ENCODE measurements around the gene RIMBP2.
A peak's percentile ranks its signal among the peaks of the same experiment; 100 is the strongest.

The RIMBP2 gene

DNA sequence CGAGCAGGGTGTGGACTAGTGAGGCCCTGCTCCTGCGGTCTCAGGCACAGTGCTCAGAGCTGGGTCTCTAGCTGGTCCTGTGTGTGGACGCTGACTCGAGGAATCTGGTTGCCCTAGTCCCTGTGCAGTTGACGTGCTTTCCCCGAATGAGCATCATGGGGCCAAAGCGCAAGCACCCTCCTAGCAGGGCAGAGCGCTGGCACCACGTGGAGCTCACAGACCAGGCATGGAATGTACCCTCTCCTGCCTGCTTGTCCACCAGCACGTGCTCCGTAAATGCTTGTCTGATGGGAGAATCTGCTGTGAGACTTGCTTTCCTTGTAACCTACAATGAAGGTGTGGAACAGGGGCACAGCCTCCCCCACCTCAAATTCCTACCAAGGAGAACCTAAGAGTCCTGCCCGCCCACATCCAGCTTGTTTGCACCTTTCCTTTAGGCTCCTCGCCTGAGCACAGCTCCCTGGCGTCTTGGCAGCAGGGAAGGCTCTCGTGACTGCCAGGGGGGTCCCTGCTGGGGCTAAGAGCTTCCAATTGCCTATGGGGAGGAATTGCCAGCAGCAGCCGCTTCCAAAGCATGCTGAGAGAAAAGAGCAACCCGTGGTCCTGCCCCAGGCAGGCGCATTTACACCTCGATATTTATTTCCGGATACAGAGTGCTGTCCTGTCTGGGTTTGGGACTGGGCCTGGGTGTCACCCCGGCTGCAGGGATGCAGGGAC is 253.4 kb downstream of the RIMBP2 start:
- no peak for TF ChIP-seq MYC (IDR thresholded peaks at IDR 0.05; ENCODE audit: low read depth, low read length)
- TF ChIP-seq, protein P1, sequence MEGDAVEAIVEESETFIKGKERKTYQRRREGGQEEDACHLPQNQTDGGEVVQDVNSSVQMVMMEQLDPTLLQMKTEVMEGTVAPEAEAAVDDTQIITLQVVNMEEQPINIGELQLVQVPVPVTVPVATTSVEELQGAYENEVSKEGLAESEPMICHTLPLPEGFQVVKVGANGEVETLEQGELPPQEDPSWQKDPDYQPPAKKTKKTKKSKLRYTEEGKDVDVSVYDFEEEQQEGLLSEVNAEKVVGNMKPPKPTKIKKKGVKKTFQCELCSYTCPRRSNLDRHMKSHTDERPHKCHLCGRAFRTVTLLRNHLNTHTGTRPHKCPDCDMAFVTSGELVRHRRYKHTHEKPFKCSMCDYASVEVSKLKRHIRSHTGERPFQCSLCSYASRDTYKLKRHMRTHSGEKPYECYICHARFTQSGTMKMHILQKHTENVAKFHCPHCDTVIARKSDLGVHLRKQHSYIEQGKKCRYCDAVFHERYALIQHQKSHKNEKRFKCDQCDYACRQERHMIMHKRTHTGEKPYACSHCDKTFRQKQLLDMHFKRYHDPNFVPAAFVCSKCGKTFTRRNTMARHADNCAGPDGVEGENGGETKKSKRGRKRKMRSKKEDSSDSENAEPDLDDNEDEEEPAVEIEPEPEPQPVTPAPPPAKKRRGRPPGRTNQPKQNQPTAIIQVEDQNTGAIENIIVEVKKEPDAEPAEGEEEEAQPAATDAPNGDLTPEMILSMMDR (IDR thresholded peaks at IDR 0.05; ENCODE audit: low read depth, low read length), result no peak
- TF ChIP-seq POLR2A (IDR thresholded peaks at IDR 0.05; ENCODE audit: extremely low read depth, insufficient read length), result no peak
- TF ChIP-seq, protein P2, sequence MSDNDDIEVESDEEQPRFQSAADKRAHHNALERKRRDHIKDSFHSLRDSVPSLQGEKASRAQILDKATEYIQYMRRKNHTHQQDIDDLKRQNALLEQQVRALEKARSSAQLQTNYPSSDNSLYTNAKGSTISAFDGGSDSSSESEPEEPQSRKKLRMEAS (IDR thresholded peaks at IDR 0.05; ENCODE audit: low read depth, low read length), result no peak
- DNase-seq (ENCODE audit: low read depth), result no peak
- no peak overlapping the region for H3K4me3 ChIP-seq (ENCODE audit: low read depth, low read length)

DNA sequence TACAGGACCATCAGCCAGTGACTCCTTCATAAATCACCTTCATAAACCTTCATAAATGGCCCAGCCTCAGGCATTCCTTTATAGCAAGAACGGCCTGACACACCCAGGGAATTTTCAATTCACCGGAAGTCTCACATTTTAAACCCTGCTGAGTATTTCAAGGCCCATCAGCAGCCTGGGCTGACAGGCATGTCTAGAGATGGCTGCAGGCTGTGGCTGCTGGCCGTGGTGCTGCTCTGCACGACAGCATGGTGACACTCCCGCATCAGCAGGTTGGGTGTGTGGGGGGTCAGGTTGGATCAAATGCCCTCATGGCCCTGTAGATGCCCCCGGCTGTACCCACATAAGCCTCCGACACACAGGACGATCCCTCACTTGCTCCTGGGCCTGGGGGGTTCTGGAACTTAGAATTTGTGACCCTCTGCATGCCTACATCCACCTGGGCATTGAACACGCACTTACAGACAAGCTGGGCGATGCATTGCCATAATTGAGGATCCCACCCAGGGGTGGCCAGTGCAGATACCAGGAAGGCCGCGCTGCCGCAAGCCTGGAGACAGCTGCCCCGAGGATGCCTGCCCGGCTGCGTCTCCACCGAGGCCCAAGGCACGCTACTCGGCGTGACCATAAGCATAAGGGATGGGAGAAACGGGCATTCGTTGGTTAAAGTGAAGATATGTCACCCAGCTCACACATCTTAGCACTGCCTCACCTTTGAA is 254.1 kb downstream of the RIMBP2 start:
- no peak overlapping the region for H3K4me3 ChIP-seq (ENCODE audit: low read depth, low read length)
- TF ChIP-seq POLR2A (IDR thresholded peaks at IDR 0.05; ENCODE audit: extremely low read depth, insufficient read length) (no peak), MYC (IDR thresholded peaks at IDR 0.05; ENCODE audit: low read depth, low read length) (no peak)
- TF ChIP-seq, protein P2 (IDR thresholded peaks at IDR 0.05; ENCODE audit: low read depth, low read length), result 0 out of 2 replicates have a peak, but pooled peaks have one; percentile 8
- TF ChIP-seq, protein P1 (IDR thresholded peaks at IDR 0.05; ENCODE audit: low read depth, low read length), result no peak
- DNase-seq (ENCODE audit: low read depth), result no peak

DNA sequence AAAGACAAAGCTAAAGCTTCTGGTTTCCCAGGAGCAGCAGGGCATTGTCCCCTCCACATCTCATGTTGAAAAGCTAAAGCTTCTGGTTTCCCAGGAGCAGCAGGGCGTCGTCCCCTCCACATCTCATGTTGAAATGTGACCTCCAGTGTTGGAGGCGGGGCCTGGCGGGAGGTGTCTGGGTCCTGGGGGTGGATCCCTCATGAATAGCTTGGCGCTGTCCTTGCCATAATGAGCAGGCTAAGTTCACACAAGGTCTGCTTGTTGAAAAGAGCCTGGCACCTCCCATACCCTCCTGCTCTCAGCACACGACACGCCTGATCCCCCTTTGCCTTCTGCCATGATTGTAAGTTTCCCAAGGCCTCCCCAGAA is 254.7 kb downstream of the RIMBP2 start:
- no peak for DNase-seq (ENCODE audit: low read depth)
- TF ChIP-seq, protein P2 (IDR thresholded peaks at IDR 0.05; ENCODE audit: low read depth, low read length), result no peak
- TF ChIP-seq, protein P1 (IDR thresholded peaks at IDR 0.05; ENCODE audit: low read depth, low read length), result no peak
- TF ChIP-seq MYC (IDR thresholded peaks at IDR 0.05; ENCODE audit: low read depth, low read length), result no peak
- TF ChIP-seq POLR2A (IDR thresholded peaks at IDR 0.05; ENCODE audit: extremely low read depth, insufficient read length), result no peak
- no peak overlapping the region for H3K4me3 ChIP-seq (ENCODE audit: low read depth, low read length)

DNA sequence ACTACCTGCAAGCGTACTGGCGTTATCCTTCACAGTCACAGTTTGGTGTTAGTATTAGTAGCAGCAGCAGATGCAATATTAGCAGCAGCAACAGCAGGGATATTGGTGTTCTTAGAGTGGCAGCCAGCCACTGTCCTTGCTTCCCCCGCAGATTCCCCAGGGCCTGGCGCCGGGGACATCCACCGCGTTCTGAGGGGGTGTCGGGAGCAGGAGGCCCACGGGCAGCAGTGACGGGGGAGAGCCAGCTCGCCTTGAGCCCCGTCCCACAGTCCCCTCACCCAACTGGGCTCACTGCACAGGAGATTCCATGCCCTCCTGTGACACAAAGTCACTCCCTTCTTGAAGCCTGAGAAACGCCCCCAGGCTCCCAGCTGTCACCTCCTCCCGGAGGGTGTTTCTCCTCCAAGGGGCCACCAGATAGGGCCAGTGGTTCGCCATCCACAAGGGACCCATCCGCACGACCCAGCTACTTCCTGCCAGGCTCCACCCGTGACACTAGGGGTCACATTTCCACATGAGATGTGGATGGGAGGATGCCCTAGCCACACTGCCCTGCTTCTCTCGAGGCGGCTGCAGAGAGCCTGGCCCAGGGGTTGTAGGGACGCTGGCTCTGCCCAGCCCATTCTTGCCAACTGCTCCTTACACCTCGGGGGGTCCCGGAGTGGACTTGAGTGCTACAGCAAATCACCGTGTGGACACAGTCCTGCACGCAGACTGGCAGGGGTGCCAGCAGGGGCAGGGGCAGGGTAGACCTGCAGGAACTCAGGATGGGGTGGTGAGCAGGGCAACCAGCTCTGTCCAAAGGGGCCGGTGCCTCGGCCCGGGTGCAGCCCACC is 255.3 kb downstream of the RIMBP2 start:
- H3K4me3 ChIP-seq (ENCODE audit: low read depth, low read length), result no peak overlapping the region
- DNase-seq (ENCODE audit: low read depth), result no peak
- no peak for TF ChIP-seq POLR2A (IDR thresholded peaks at IDR 0.05; ENCODE audit: extremely low read depth, insufficient read length)
- TF ChIP-seq, protein P1 (IDR thresholded peaks at IDR 0.05; ENCODE audit: low read depth, low read length), result no peak
- TF ChIP-seq, protein P2 (IDR thresholded peaks at IDR 0.05; ENCODE audit: low read depth, low read length), result no peak
- TF ChIP-seq MYC (IDR thresholded peaks at IDR 0.05; ENCODE audit: low read depth, low read length), result no peak

DNA sequence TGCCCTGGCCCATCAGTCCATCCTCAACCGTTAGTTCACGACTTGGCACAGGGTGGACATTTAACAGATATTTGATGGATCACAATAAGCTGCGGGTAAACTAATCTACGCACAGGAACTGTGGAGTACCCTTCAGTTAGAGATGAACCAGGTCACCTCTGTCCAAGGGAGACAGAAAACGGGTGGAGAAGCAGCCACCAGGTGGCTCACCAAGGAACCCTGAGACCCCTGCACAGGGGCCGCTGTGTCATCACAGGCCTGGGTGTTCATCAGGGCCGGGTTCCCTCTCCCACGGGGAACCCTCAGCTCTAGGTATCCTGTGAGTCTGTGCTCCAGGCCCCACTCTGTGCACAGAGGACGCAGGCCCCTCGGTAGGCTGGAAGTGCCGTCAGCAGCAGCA is 256.2 kb downstream of the RIMBP2 start:
- no peak for DNase-seq (ENCODE audit: low read depth)
- TF ChIP-seq POLR2A (IDR thresholded peaks at IDR 0.05; ENCODE audit: extremely low read depth, insufficient read length), result no peak
- TF ChIP-seq, protein P2 (IDR thresholded peaks at IDR 0.05; ENCODE audit: low read depth, low read length), result no peak
- TF ChIP-seq, protein P1 (IDR thresholded peaks at IDR 0.05; ENCODE audit: low read depth, low read length), result no peak
- TF ChIP-seq MYC (IDR thresholded peaks at IDR 0.05; ENCODE audit: low read depth, low read length), result no peak

More for the DNA sequence above, 256.2 kb downstream of the RIMBP2 start:
- H3K4me3 ChIP-seq (ENCODE audit: low read depth, low read length), result no peak overlapping the region
